ENCODE results near the gene DOCK2.

Gene DOCK2

GRCh38 chr5:169973056-169973455, 336.0 kb downstream of the DOCK2 start:
- no peak overlapping the region for H3K27ac ChIP-seq
- TF ChIP-seq CTCF (IDR thresholded peaks at IDR 0.05) = no peak
- no peak for TF ChIP-seq ZFX (IDR thresholded peaks at IDR 0.05; ENCODE audit: borderline replicate concordance)

GRCh38 chr5:169974121-169974770, 337.2 kb downstream of the DOCK2 start:
- no peak overlapping the region for H3K27ac ChIP-seq
- TF ChIP-seq ZFX (IDR thresholded peaks at IDR 0.05; ENCODE audit: borderline replicate concordance) (no peak), CTCF (IDR thresholded peaks at IDR 0.05) (no peak)

GRCh38 chr5:169978714-169979113, 341.6 kb downstream of the DOCK2 start:
- no peak for TF ChIP-seq ZFX (IDR thresholded peaks at IDR 0.05; ENCODE audit: borderline replicate concordance)
- TF ChIP-seq CTCF (IDR thresholded peaks at IDR 0.05) = no peak
- no peak overlapping the region for H3K27ac ChIP-seq

- no peak overlapping the region for H3K27ac ChIP-seq
- TF ChIP-seq CTCF (IDR thresholded peaks at IDR 0.05) = no peak
- TF ChIP-seq ZFX (IDR thresholded peaks at IDR 0.05; ENCODE audit: borderline replicate concordance) = no peak
Observed at GRCh38 chr5:169979871-169980270, 342.8 kb downstream of the DOCK2 start.

GRCh38 chr5:169980418-169981053, 343.5 kb downstream of the DOCK2 start, which contains the start of gene INSYN2B:
Gene INSYN2B, minus strand, starts transcription at chr5:169980495. Its CDS starts 96,597 bp downstream, at chr5:169883898.
- no peak for TF ChIP-seq ZFX (IDR thresholded peaks at IDR 0.05; ENCODE audit: borderline replicate concordance)
- peak; percentile 83 for TF ChIP-seq CTCF (IDR thresholded peaks at IDR 0.05)
- H3K27ac ChIP-seq = no peak within 1 kb of the TSS

- no peak for TF ChIP-seq CTCF (IDR thresholded peaks at IDR 0.05)
- TF ChIP-seq ZFX (IDR thresholded peaks at IDR 0.05; ENCODE audit: borderline replicate concordance) = no peak
- no peak overlapping the region for H3K27ac ChIP-seq
Observed at GRCh38 chr5:169988206-169988605, 351.1 kb downstream of the DOCK2 start.

GRCh38 chr5:169988947-169989346, 351.9 kb downstream of the DOCK2 start:
- no peak overlapping the region for H3K27ac ChIP-seq

More at GRCh38 chr5:169988947-169989346, 351.9 kb downstream of the DOCK2 start:
- no peak for TF ChIP-seq CTCF (IDR thresholded peaks at IDR 0.05)
- no peak for TF ChIP-seq ZFX (IDR thresholded peaks at IDR 0.05; ENCODE audit: borderline replicate concordance)
